Neural cell (in vitro differentiated cells): ENCODE measurements around the gene STAT4. TPM values are rescaled to one million over a fixed set of nuclear protein-coding genes. Genes with fewer than 3 reads are reported as not detected.

ENCODE experiments used
- H2AFZ ChIP-seq: fragments of 200-600, 300-800 bp; sonication (generic), shearing (Covaris generic); 2 replicates; pipeline ENCODE4 v1.6.0; 2014; ENCODE audit warnings: low read depth, mild to moderate bottlenecking, antibody characterized with exemption, low read length, moderate library complexity
- H3F3A ChIP-seq: fragments of 200-600 bp; shearing (Covaris generic); 2 replicates; pipeline ENCODE4 v1.6.1; 2016; ENCODE audit warnings: mild to moderate bottlenecking, moderate library complexity, mixed read lengths, antibody characterized with exemption, low read length; ENCODE audit not compliant: insufficient read depth, poor library complexity, severe bottlenecking
- H3K27ac ChIP-seq: fragments of 200-600, 300-800 bp; sonication (generic), shearing (Covaris generic); 2 replicates; pipeline ENCODE4 v1.5.1; 2014; ENCODE audit warnings: mild to moderate bottlenecking, low read length, moderate library complexity
- H3K27me3 ChIP-seq: fragments of 300-800, 200-600 bp; sonication (generic), shearing (Covaris generic); 2 replicates; pipeline ENCODE4 v1.6.0; 2014; ENCODE audit warnings: mild to moderate bottlenecking, low read depth, low read length, moderate library complexity; ENCODE audit not compliant: insufficient read depth
- H3K36me3 ChIP-seq: fragments of 300-800, 200-600 bp; sonication (generic), shearing (Covaris generic); 2 replicates; pipeline ENCODE4 v1.5.1; 2014; ENCODE audit warnings: mild to moderate bottlenecking, antibody characterized with exemption, low read length, moderate library complexity; ENCODE audit not compliant: insufficient read depth
- H3K4me2 ChIP-seq: fragments of 300-800, 200-600 bp; sonication (generic), shearing (Covaris generic); 2 replicates; pipeline ENCODE4 v1.6.0; 2014; ENCODE audit warnings: mild to moderate bottlenecking, low read length
- H3K4me3 ChIP-seq: fragments of 300-800, 200-600 bp; sonication (generic), shearing (Covaris generic); 2 replicates; pipeline ENCODE4 v1.5.1; 2014; ENCODE audit warnings: mild to moderate bottlenecking, low read length, moderate library complexity
- H3K79me2 ChIP-seq: fragments of 200-600 bp; shearing (Covaris generic); replicated peaks from 2 replicates; pipeline ENCODE4 v1.6.0; 2014; ENCODE audit warnings: mild to moderate bottlenecking, low read length, moderate library complexity; ENCODE audit not compliant: insufficient read depth
- H3K9ac ChIP-seq: fragments of 300-800, 200-600 bp; sonication (generic), shearing (Covaris generic); 2 replicates; pipeline ENCODE4 v1.6.1; 2016; ENCODE audit warnings: mild to moderate bottlenecking, low read length, mixed read lengths
- H3K9me2 ChIP-seq: fragments of 200-600 bp; shearing (Covaris generic); 2 replicates; pipeline ENCODE4 v1.6.1; 2016; ENCODE audit warnings: mild to moderate bottlenecking, low read length, mixed read lengths; ENCODE audit not compliant: insufficient read depth
- H3K9me3 ChIP-seq: fragments of 200-600, 300-800 bp; sonication (generic), shearing (Covaris generic); 2 replicates; pipeline ENCODE4 v1.6.1; 2016; ENCODE audit warnings: mild to moderate bottlenecking, mixed run types, low read length, moderate library complexity, mixed read lengths
- H4K20me1 ChIP-seq: fragments of 200-600 bp; shearing (Covaris generic); 2 replicates; pipeline ENCODE4 v1.6.1; 2016; ENCODE audit warnings: mild to moderate bottlenecking, mixed run types; ENCODE audit not compliant: insufficient read depth
- EP300 ChIP-seq: fragments of 450-650 bp; conservative IDR thresholded peaks from 2 replicates; pipeline ENCODE4 v1.6.1; 2014; ENCODE audit warnings: antibody characterized with exemption, mild to moderate bottlenecking, moderate library complexity; ENCODE audit not compliant: poor library complexity, severe bottlenecking
- EZH2 ChIP-seq: fragments of 200-600, 300-800 bp; shearing (Covaris generic), sonication (generic); IDR thresholded peaks from 2 replicates; pipeline ENCODE4 v1.6.1; 2014; ENCODE audit warnings: antibody characterized with exemption, low read length, borderline replicate concordance, mild to moderate bottlenecking; ENCODE audit not compliant: insufficient read depth, poor library complexity, severe bottlenecking
- MXI1 ChIP-seq: fragments of 450-650 bp; conservative IDR thresholded peaks from 2 replicates; pipeline ENCODE4 v1.6.1; 2014; ENCODE audit warnings: antibody characterized with exemption, mild to moderate bottlenecking; ENCODE audit not compliant: poor library complexity, severe bottlenecking
- POLR2AphosphoS5 ChIP-seq: IDR thresholded peaks from 2 replicates; pipeline ENCODE4 v1.6.1; 2012
- RAD21 ChIP-seq: fragments of 450-650 bp; conservative IDR thresholded peaks from 2 replicates; pipeline ENCODE4 v1.6.1; 2014; ENCODE audit warnings: antibody characterized with exemption, mild to moderate bottlenecking, moderate library complexity
- SMC3 ChIP-seq: fragments of 450-650 bp; conservative IDR thresholded peaks from 2 replicates; pipeline ENCODE4 v1.6.1; 2014; ENCODE audit warnings: antibody characterized with exemption, mild to moderate bottlenecking, moderate library complexity; ENCODE audit not compliant: poor library complexity
- TAF1 ChIP-seq: IDR thresholded peaks from 2 replicates; pipeline ENCODE4 v1.6.1; 2012; ENCODE audit warnings: low read depth
- polyA plus RNA-seq: library from polyadenylated mRNA; depleted of rRNA; stranded (reverse); fragments of >200 nt; gene quantifications from 2 replicates; pipeline ENCODE4 v1.2.3, GENCODE V29; 2014
- TF ChIP-seq, protein P1 (sequence below): IDR thresholded peaks from 2 replicates; pipeline ENCODE4 v1.6.1; 2012; ENCODE audit warnings: borderline replicate concordance
- TF ChIP-seq, protein P2 (sequence below): fragments of 450-650 bp; IDR thresholded peaks from 2 replicates; pipeline ENCODE4 v1.5.1; 2014; ENCODE audit warnings: antibody characterized with exemption, mild to moderate bottlenecking, moderate library complexity; ENCODE audit not compliant: poor library complexity, severe bottlenecking

The STAT4 gene
- polyA plus RNA-seq, 1 donor from 2014 or later = 3.7 TPM

DNA sequence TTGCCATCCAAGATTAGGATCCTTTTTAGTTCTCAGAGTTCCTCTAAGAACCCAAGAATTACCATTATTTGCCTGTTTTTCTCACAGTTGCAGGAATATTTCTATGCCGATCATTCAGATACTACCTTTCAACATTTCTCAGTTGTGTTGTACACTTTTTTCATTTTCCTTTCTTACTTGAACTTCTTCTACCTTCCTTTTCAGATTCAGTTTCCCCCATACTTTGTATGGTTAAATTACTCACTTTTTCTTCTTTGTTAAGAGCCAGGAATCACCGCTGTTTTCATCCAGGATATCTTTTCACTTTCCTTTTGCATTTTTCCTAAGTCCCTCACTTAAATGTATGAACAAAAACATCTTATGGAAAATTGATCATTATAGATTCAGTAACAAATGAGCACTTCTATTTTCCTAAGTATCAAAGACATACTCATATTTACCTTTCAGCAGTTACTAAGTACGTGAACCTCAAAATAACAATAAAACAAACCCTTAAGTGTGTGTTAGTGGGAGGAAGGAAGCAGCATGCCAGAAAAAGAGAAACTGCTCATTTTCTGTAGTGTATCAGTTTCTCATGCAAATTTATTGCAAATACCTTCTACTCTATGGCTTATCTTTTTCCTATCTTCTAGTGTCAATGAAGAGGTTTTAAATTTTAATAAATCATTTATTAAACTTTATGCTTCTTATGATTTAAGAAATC is 72.5 kb downstream of the STAT4 start:
- no peaks in the 10 kb centered on the region for H4K20me1 ChIP-seq
- no peaks in the 10 kb centered on the region for H3K79me2 ChIP-seq

DNA sequence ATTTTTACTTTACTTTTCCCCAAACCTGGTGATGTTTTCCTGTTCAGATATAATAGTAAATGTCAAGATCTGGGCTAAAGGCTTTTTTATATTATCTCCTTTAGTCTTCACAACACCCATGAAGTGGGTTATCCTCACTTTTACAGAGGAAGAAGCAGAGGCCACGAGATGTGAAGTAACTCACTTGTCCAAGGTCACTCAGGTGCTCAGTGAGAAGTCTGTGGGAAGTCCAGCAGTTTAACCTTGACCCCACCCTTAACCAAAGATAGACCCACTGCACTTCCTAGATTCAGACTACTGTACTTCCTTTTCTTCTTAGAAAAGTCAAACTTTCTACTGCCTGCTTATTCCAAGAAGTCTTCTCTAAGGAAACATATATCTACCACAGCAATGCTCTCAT is 80.5 kb downstream of the STAT4 start:
- H3K9me3 ChIP-seq = no peaks in the 10 kb centered on the region
- TF ChIP-seq, protein P1, sequence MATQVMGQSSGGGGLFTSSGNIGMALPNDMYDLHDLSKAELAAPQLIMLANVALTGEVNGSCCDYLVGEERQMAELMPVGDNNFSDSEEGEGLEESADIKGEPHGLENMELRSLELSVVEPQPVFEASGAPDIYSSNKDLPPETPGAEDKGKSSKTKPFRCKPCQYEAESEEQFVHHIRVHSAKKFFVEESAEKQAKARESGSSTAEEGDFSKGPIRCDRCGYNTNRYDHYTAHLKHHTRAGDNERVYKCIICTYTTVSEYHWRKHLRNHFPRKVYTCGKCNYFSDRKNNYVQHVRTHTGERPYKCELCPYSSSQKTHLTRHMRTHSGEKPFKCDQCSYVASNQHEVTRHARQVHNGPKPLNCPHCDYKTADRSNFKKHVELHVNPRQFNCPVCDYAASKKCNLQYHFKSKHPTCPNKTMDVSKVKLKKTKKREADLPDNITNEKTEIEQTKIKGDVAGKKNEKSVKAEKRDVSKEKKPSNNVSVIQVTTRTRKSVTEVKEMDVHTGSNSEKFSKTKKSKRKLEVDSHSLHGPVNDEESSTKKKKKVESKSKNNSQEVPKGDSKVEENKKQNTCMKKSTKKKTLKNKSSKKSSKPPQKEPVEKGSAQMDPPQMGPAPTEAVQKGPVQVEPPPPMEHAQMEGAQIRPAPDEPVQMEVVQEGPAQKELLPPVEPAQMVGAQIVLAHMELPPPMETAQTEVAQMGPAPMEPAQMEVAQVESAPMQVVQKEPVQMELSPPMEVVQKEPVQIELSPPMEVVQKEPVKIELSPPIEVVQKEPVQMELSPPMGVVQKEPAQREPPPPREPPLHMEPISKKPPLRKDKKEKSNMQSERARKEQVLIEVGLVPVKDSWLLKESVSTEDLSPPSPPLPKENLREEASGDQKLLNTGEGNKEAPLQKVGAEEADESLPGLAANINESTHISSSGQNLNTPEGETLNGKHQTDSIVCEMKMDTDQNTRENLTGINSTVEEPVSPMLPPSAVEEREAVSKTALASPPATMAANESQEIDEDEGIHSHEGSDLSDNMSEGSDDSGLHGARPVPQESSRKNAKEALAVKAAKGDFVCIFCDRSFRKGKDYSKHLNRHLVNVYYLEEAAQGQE = no peak
- TF ChIP-seq, protein P2, sequence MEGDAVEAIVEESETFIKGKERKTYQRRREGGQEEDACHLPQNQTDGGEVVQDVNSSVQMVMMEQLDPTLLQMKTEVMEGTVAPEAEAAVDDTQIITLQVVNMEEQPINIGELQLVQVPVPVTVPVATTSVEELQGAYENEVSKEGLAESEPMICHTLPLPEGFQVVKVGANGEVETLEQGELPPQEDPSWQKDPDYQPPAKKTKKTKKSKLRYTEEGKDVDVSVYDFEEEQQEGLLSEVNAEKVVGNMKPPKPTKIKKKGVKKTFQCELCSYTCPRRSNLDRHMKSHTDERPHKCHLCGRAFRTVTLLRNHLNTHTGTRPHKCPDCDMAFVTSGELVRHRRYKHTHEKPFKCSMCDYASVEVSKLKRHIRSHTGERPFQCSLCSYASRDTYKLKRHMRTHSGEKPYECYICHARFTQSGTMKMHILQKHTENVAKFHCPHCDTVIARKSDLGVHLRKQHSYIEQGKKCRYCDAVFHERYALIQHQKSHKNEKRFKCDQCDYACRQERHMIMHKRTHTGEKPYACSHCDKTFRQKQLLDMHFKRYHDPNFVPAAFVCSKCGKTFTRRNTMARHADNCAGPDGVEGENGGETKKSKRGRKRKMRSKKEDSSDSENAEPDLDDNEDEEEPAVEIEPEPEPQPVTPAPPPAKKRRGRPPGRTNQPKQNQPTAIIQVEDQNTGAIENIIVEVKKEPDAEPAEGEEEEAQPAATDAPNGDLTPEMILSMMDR = no peak
- TF ChIP-seq MXI1 = no peak
- no peak for TF ChIP-seq EP300
- no peak for TF ChIP-seq EZH2
- TF ChIP-seq SMC3 = no peak
- TF ChIP-seq POLR2AphosphoS5 = no peak
- no peak for TF ChIP-seq TAF1
- no peaks in the 10 kb centered on the region for H3K9me2 ChIP-seq
- no peaks in the 10 kb centered on the region for H3K79me2 ChIP-seq
- H4K20me1 ChIP-seq = no peaks in the 10 kb centered on the region
- no peak overlapping the region for H3K27ac ChIP-seq
- H3K4me3 ChIP-seq = no peak overlapping the region
- H3K27me3 ChIP-seq = no peaks in the 10 kb centered on the region
- no peaks in the 10 kb centered on the region for H3F3A ChIP-seq
- no peak overlapping the region for H3K9ac ChIP-seq
- no peak overlapping the region for H2AFZ ChIP-seq
- no peaks in the 10 kb centered on the region for H3K36me3 ChIP-seq
- H3K4me2 ChIP-seq = no peak overlapping the region

More for the DNA sequence above, 72.5 kb downstream of the STAT4 start:
- Histone ChIP-seq H2AFZ (no peak overlapping the region), H3K27ac (no peak overlapping the region), H3K4me2 (no peak overlapping the region), H3K9me2 (no peaks in the 10 kb centered on the region), H3K9ac (no peak overlapping the region), H3K36me3 (no peaks in the 10 kb centered on the region), H3K9me3 (no peaks in the 10 kb centered on the region), H3K27me3 (no peaks in the 10 kb centered on the region), H3K4me3 (no peak overlapping the region), H3F3A (no peaks in the 10 kb centered on the region)
- no peak for TF ChIP-seq EZH2
- TF ChIP-seq EP300 = no peak
- TF ChIP-seq POLR2AphosphoS5 = no peak
- TF ChIP-seq, protein P2 = no peak
- TF ChIP-seq TAF1 = no peak
- TF ChIP-seq, protein P1 = no peak
- no peak for TF ChIP-seq RAD21
- TF ChIP-seq SMC3 = no peak
- no peak for TF ChIP-seq MXI1
